Ureter (tissue), 1 donor: ENCODE measurements around the gene ZNF215. TPM values are rescaled to one million over a fixed set of nuclear protein-coding genes. Genes with fewer than 3 reads are reported as not detected.
"Not testable (repeated sequence)": the region's sequence is repeated elsewhere in the genome, so short reads cannot be mapped to it uniquely, and the experiment has no call there.

Experiments
- DNase-seq: peaks from one replicate; pipeline ENCODE4 v3.0.0-alpha.2; 2020; ENCODE audit warnings: low spot score
- total RNA-seq: library from RNA; stranded (reverse); gene quantifications from one replicate; pipeline ENCODE4 v1.2.4, GENCODE V29; 2023
- donor health status: DM: yes; HTN: yes; CAD: no.

Gene ZNF215
- total RNA-seq, 1 donor from 2014 or later = 9.6 TPM

GRCh38 chr11:6941970-6942369 is 15.7 kb downstream of the ZNF215 start:
- no peak for DNase-seq

GRCh38 chr11:6943131-6943530 is 16.9 kb downstream of the ZNF215 start:
- no peak for DNase-seq

- not testable (repeated sequence) for DNase-seq
These were observed 28.0 kb downstream of the ZNF215 start for GRCh38 chr11:6954248-6954647.

GRCh38 chr11:6962141-6962540 is 35.9 kb downstream of the ZNF215 start:
- DNase-seq = no peak

GRCh38 chr11:6962673-6963072 is 36.4 kb downstream of the ZNF215 start:
- no peak for DNase-seq

GRCh38 chr11:6968816-6969215 is 42.6 kb downstream of the ZNF215 start:
- DNase-seq = no peak

GRCh38 chr11:6969854-6970253 is 43.6 kb downstream of the ZNF215 start:
- DNase-seq = not testable (repeated sequence)

- no peak for DNase-seq
These were observed 53.1 kb downstream of the ZNF215 start for GRCh38 chr11:6979365-6979764.

GRCh38 chr11:6986487-6986886 is 60.3 kb downstream of the ZNF215 start:
- no peak for DNase-seq

GRCh38 chr11:6988506-6988905 is 62.3 kb downstream of the ZNF215 start:
- DNase-seq = no peak

- DNase-seq = no peak
These were observed 65.0 kb downstream of the ZNF215 start for GRCh38 chr11:6991227-6991626.

GRCh38 chr11:6992026-6992425 is 65.8 kb downstream of the ZNF215 start:
- no peak for DNase-seq

- DNase-seq = no peak
These were observed 66.5 kb downstream of the ZNF215 start for GRCh38 chr11:6992457-6993417.

- DNase-seq = no peak
These were observed 69.5 kb downstream of the ZNF215 start for GRCh38 chr11:6995703-6996102.

- DNase-seq = no peak
These were observed 78.3 kb downstream of the ZNF215 start for GRCh38 chr11:7004482-7004881.

Other genes starting within 250 kb of the ZNF215 start
- gene MRPL17, start 243.1 kb upstream of the ZNF215 start, total RNA-seq = 50.2 TPM
- 1.7 TPM for gene OR2AG2, start 154.4 kb upstream of the ZNF215 start, total RNA-seq
- not detected for gene OR2AG1, start 143.4 kb upstream of the ZNF215 start, total RNA-seq
- 0.68 TPM for gene OR6A2, start 126.7 kb upstream of the ZNF215 start, total RNA-seq
- not detected for gene OR10A5, start 80.7 kb upstream of the ZNF215 start, total RNA-seq
- not detected for gene OR10A2, start 63.4 kb upstream of the ZNF215 start, total RNA-seq
- not detected for gene OR10A4, start 49.8 kb upstream of the ZNF215 start, total RNA-seq
- gene OR2D2, start 33.9 kb upstream of the ZNF215 start, total RNA-seq = 1.0 TPM
- not detected for gene OR2D3, start 5.4 kb upstream of the ZNF215 start, total RNA-seq
- 4.3 TPM for gene ZNF214, start 93.9 kb downstream of the ZNF215 start, total RNA-seq
- gene NLRP14, start 94.1 kb downstream of the ZNF215 start, total RNA-seq = 0.57 TPM
- gene RBMXL2, start 162.6 kb downstream of the ZNF215 start, total RNA-seq = not detected